ENCODE data around the gene GRK6. TPM values are rescaled to one million over a fixed set of nuclear protein-coding genes. Genes with fewer than 3 reads are reported as not detected.

Gene GRK6
- total and polyA plus RNA-seq, 2 of the 4 experiments (the other 2 are of a cell fraction) = 25.3 to 30.1 TPM

DNA sequence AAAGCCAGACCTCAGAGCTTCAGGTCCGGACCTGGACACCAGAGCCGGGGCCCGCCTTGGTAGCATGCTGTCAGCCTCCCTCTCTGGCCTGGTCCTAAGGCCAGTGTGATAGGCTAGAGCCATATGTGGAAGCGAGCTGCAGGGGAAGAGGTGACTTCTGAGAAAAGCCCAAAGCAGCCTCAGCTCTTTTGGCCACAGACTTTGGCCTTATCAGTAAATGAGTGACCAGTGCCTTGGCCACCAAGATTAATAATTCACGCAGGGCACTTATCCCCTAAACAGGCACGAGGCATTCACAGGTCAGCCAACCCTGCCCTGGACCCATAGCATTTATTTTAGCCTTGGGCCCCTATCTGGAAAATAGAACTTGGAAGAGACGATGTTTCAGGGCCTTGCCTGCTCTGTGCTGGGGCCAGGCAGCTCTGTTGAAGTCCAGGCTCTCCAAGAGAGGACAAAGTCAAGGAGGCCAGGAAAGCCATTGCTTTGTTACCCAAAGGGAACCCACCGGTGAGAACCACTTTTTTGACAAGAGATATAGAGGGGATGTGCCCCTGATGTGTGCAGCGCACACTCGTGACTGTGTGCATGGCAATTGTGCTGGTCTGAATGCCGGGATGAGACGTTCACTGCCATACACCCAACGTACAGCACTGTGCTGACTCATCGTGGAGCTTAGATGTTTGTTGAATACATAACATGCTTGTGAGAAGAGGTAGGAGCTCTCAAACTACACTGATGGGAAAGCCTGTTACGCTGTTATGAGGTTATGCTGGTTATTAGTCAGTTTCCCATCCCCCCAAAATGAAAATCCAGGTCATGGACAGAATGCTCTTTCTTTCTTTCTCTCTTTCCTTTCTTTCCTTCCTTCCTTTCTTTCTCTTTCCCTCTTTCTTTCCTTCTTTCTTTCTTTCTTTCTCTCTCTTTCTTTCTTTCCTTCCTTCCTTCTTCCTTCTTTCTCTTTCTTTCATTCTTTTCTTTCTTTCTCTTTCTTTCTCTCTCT, 47.3 kb upstream of the GRK6 start:
- H3K4me1 ChIP-seq (ENCODE audit: control insufficient read depth, insufficient read depth, low read length) = peaks cover 9% of the 10 kb centered on the region; the same call in 1 of the 2 replicates
- H3K4me2 ChIP-seq (ENCODE audit: low read depth, low read length) = no peak overlapping the region
- no peak overlapping the region for H3K9ac ChIP-seq (ENCODE audit: low read depth, low read length)
- H4K91ac ChIP-seq (ENCODE audit: insufficient read depth, low read depth, low read length) = peak overlapping the region; percentile 29
- intact Hi-C loops (cut with micrococcal nuclease) = no loop called here
- peak overlapping the region; percentile 75 for H2BK20ac ChIP-seq (ENCODE audit: low read depth, low read length)
- dilution Hi-C loops (cut with HindIII; ENCODE audit: low sequenced_read_pairs, unreplicated experiment) = no loop called here
- H3K27me3 ChIP-seq (ENCODE audit: control insufficient read depth, insufficient read depth, low read length) = peaks cover 24% of the 10 kb centered on the region
- no peaks in the 10 kb centered on the region; the same call in 1 of the 2 replicates for H4K20me1 ChIP-seq (ENCODE audit: insufficient read depth, low read length)
- no peaks in the 10 kb centered on the region for H3K36me3 ChIP-seq (ENCODE audit: control insufficient read depth, insufficient read depth, low read length)
- H4K8ac ChIP-seq (ENCODE audit: low read depth in 2 of 2, low read length in 2 of 2) = peak overlapping the region in 1 of 2 experiments; percentile 64; a peak in 2 of 4 replicates
- TF ChIP-seq NFE2L2 (IDR thresholded peaks at IDR 0.05; ENCODE audit: low read depth, low read length) (peak; percentile 86), FOS (IDR thresholded peaks at IDR 0.05; ENCODE audit: low read depth, low read length) (peak; percentile 86), BHLHE40 (IDR thresholded peaks at IDR 0.05; ENCODE audit: low read depth, low read length) (peak; percentile 42; the same call in 1 of the 2 replicates), CEBPB (IDR thresholded peaks at IDR 0.05; ENCODE audit: low read depth, low read length) (no peak), MAFK (IDR thresholded peaks at IDR 0.05; ENCODE audit: low read depth, low read length) (peak; percentile 79), MXI1 (IDR thresholded peaks at IDR 0.05; ENCODE audit: borderline replicate concordance, low read depth, low read length) (no peak)
- TF ChIP-seq, protein P1, sequence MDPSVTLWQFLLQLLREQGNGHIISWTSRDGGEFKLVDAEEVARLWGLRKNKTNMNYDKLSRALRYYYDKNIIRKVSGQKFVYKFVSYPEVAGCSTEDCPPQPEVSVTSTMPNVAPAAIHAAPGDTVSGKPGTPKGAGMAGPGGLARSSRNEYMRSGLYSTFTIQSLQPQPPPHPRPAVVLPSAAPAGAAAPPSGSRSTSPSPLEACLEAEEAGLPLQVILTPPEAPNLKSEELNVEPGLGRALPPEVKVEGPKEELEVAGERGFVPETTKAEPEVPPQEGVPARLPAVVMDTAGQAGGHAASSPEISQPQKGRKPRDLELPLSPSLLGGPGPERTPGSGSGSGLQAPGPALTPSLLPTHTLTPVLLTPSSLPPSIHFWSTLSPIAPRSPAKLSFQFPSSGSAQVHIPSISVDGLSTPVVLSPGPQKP (IDR thresholded peaks at IDR 0.05; ENCODE audit: borderline replicate concordance, low read depth, low read length) = no peak
- peak overlapping the region; percentile 36; the same call in 1 of the 2 replicates for H3K18ac ChIP-seq (ENCODE audit: low read depth, low read length)
- H2BK15ac ChIP-seq (ENCODE audit: low read depth, low read length) = peak overlapping the region; percentile 3; the same call in 1 of the 3 replicates
- H3K79me1 ChIP-seq (ENCODE audit: low read depth in 1 of 2, low read length in 2 of 2) = no peaks in the 10 kb centered on the region
- in situ Hi-C loops (cut with MboI; ENCODE audit: low sequenced_read_pairs) = no loop called here
- peak; percentile 97 for ATAC-seq (ENCODE audit: low read depth)
- DNase-seq = peak; percentile 97
- peak overlapping the region; percentile 87 for H3K4ac ChIP-seq (ENCODE audit: low read depth, low read length)
- WGBS, 2 experiments (ENCODE audit: extremely low coverage in 2 of 2, insufficient read length in 1 of 2) = 100% methylated on average over 1 of the region's 15 CpGs; no CpG with 5 or more reads in 1 of the 2 experiments
- peak overlapping the region; percentile 69; the same call in 1 of the 2 replicates for H2AK5ac ChIP-seq (ENCODE audit: low read depth, low read length)
- H2AK9ac ChIP-seq (replicated peaks; ENCODE audit: low read depth, low read length, poor library complexity) = peak overlapping the region; percentile 77
- POLR2A ChIA-PET (ENCODE audit: unreplicated experiment) = no interaction called here
- H2BK5ac ChIP-seq (ENCODE audit: low read depth, low read length, poor library complexity, severe bottlenecking) = peak overlapping the region; percentile 36
- H3K9me1 ChIP-seq (ENCODE audit: insufficient read depth, low read length) = peaks cover 6% of the 10 kb centered on the region; the same call in 1 of the 2 replicates
- H2BK120ac ChIP-seq (ENCODE audit: low read depth, low read length) = peak overlapping the region; percentile 88
- CTCF ChIA-PET = interaction anchor here (1.2 to 2.4 kb wide), 3 partner anchors 10 to 70 kb away, joined by 3 to 14 read pairs (median 5); no protein-coding TSS in a partner anchor
- H3K23ac ChIP-seq (ENCODE audit: low read depth, low read length) = peak overlapping the region; percentile 86
- no peak overlapping the region for H3K56ac ChIP-seq (ENCODE audit: extremely low read depth, insufficient read depth, low read length)
- H3K14ac ChIP-seq (replicated peaks; ENCODE audit: low read depth, low read length) = peak overlapping the region; percentile 80
- H2AFZ ChIP-seq (replicated peaks; ENCODE audit: low read length, poor library complexity) = peak overlapping the region; percentile 91
- peak overlapping the region; percentile 38 for H4K5ac ChIP-seq (ENCODE audit: low read depth, low read length)
- no TSS peak for BruUV-seq (replicated peaks)
- H3K27ac ChIP-seq (ENCODE audit: insufficient read depth, low read length) = peak overlapping the region; percentile 5; the same call in 1 of the 2 replicates
- no peak overlapping the region for H3K4me3 ChIP-seq (ENCODE audit: insufficient read depth, low read depth, low read length)
- no peaks in the 10 kb centered on the region for H3K9me3 ChIP-seq (ENCODE audit: control insufficient read depth, insufficient read depth, low read length)
